ENCODE results near the gene KRTAP12-1.

DNA sequence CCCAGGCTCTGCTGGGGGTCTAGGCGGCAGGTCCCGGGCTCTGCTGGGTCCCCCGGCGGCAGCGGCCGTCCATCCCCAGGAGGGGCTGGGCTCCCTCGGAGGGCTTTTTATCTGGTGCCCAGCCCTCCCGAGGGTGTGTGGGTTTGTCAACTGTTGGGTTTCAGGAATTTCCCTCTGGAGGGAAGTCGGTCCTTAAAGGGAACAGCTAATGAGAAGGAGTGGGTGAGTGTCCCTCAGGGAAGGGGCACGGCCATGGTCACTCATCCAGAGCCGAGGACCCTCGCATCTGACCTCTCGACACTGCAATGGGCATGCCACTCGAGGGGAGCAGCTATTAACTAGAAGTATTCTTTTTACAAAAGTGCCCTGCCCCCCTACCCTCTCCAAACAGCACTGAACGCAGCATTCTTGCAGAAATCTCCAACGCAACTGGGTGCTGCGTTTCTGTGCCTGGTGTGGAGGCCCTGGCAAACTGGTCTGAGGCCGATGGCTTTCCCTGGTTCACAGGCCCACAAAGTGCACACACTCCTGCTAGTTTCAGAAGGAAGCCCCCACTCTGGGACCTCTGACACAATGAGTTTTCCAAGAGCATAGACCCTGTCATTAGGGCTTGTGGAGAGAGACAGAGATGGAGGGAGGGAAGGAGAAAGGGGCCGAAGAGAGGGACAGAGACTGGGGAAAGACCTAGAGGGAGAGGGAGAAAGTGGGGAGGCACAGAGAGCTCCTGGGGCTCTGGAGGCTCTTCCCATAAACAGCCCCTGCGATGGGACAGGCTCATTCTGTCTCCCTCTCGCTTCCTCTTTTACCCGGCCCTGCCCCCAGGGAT lies 30.5 kb upstream of the KRTAP12-1 start:
- TF ChIP-seq, protein P1, sequence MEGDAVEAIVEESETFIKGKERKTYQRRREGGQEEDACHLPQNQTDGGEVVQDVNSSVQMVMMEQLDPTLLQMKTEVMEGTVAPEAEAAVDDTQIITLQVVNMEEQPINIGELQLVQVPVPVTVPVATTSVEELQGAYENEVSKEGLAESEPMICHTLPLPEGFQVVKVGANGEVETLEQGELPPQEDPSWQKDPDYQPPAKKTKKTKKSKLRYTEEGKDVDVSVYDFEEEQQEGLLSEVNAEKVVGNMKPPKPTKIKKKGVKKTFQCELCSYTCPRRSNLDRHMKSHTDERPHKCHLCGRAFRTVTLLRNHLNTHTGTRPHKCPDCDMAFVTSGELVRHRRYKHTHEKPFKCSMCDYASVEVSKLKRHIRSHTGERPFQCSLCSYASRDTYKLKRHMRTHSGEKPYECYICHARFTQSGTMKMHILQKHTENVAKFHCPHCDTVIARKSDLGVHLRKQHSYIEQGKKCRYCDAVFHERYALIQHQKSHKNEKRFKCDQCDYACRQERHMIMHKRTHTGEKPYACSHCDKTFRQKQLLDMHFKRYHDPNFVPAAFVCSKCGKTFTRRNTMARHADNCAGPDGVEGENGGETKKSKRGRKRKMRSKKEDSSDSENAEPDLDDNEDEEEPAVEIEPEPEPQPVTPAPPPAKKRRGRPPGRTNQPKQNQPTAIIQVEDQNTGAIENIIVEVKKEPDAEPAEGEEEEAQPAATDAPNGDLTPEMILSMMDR (conservative IDR thresholded peaks at IDR 0.05; ENCODE audit: low read length): no peak
- TF ChIP-seq EZH2phosphoT487 (IDR thresholded peaks at IDR 0.05; ENCODE audit: borderline replicate concordance, low read depth, low read length): no peak

Measured in OCI-LY7 (cell line).